Activated naive CD4-positive, alpha-beta T cell treated with anti-CD3 and anti-CD28 coated beads, Interleukin-2, amount 10 ng/mL, durations not matched to agents 7 days and 5 days (primary cell): Measurements from ENCODE around the gene PRKCB.
"Not testable (repeated sequence)": the region's sequence is repeated elsewhere in the genome, so short reads cannot be mapped to it uniquely, and the experiment has no call there.

Experiments used
- CTCF ChIA-PET: fragments of 350-600 bp; sonication (Branson Sonifier 250); formaldehyde crosslinking; loops from one replicate; lab custom pipeline; 2021; ENCODE audit warnings: antibody characterized with exemption; lab: Charles Lee
- DNase-seq: peaks from one replicate; pipeline ENCODE4 v3.0.0-alpha.2; 2020
- H3K27ac Mint-ChIP-seq: one replicate; pipeline ENCODE4 v1.8.0; 2021; ENCODE audit warnings: mild to moderate bottlenecking, moderate library complexity, mixed read lengths
- H3K27me3 Mint-ChIP-seq: one replicate; pipeline ENCODE4 v1.8.0; 2021; ENCODE audit warnings: mild to moderate bottlenecking, mixed read lengths
- H3K36me3 Mint-ChIP-seq: one replicate; pipeline ENCODE4 v1.8.0; 2021; ENCODE audit warnings: mixed read lengths
- H3K4me1 Mint-ChIP-seq: one replicate; pipeline ENCODE4 v1.8.0; 2021; ENCODE audit warnings: mixed read lengths
- H3K4me3 Mint-ChIP-seq: one replicate; pipeline ENCODE4 v1.8.0; 2021; ENCODE audit warnings: mild to moderate bottlenecking, moderate library complexity, mixed read lengths
- H3K9me3 Mint-ChIP-seq: one replicate; pipeline ENCODE4 v1.8.0; 2021; ENCODE audit warnings: mixed read lengths

The PRKCB gene

DNA sequence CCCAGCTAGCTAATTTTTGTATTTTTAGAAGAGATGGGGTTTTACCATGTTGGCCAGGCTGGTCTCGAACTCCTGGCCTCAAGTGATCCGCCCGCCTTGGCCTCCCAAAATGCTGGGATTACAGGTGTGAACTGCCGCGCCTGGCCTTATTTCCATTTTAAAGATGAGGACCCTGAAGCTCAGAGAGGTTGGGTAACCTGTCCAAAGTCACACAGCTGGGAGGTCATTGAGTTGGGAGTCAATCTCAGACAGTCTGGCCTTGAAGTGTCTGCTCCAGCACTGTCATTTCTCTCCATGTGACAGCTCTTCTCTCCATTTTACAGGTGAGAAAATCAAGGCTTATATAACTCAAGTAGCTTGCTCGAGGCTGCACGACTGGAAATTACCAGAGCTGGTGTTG, 179.2 kb downstream of the PRKCB start:
- not testable (repeated sequence) for H3K9me3 Mint-ChIP-seq, H3K36me3 Mint-ChIP-seq, H3K4me3 Mint-ChIP-seq, H3K27me3 Mint-ChIP-seq, DNase-seq
- Mint-ChIP-seq H3K27ac (peak overlapping the region; percentile 67), H3K4me1 (peaks cover 50% of the 10 kb centered on the region)
- CTCF ChIA-PET, result interaction anchor here (2.0 to 15.7 kb wide), 3 partner anchors 8 to 212 kb away, joined by 5 to 303 read pairs (median 18); no protein-coding TSS in a partner anchor

DNA sequence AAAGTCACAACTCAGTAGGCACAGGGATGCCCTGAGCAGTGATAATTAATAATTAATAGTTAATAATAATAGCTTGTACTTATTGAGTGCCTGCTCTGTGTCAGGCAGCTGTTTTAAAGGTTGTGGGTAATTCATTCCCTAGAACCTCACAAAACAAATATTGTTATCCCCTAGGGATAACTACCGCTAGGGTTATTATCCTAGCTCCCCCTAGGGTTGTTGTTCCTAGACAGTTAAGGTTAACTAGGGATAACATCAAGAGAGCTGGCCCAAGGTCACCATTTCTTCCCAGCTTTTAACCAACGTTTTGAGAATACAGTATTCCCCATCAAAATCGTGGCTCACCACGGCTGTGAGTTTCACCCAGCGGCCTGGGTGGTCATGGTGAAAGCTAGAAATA, 180.1 kb downstream of the PRKCB start:
- peaks cover 48% of the 10 kb centered on the region for H3K4me1 Mint-ChIP-seq
- no peak for DNase-seq
- CTCF ChIA-PET, result interaction anchor here (0.5 to 15.7 kb wide), 4 partner anchors 9 to 490 kb away, joined by 3 to 303 read pairs (median 12); no protein-coding TSS in a partner anchor
- H3K4me3 Mint-ChIP-seq, result no peak overlapping the region
- no peaks in the 10 kb centered on the region for H3K9me3 Mint-ChIP-seq
- H3K36me3 Mint-ChIP-seq, result peaks cover 6% of the 10 kb centered on the region
- no peaks in the 10 kb centered on the region for H3K27me3 Mint-ChIP-seq
- no peak overlapping the region for H3K27ac Mint-ChIP-seq

DNA sequence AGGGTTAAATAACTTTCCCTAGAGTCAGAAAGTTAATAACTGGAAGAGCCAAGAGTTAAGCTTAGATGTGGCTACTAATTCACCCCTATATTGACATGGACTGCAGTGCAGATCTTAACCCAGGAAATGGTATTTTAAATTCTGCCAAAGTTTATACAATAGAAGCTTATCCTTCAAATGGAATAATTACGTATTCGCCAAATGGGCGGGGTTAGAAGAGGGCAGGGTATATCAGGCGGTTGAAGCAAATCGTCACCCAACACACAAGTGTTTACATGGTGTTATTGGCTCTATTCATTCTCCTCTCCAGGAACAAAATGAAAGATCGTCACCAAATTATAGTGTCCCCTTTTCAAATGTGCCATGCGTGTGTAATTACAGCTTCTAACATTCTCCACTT, 182.7 kb downstream of the PRKCB start:
- H3K4me1 Mint-ChIP-seq, result peaks cover 43% of the 10 kb centered on the region
- H3K9me3 Mint-ChIP-seq, result peaks cover 2% of the 10 kb centered on the region
- H3K27me3 Mint-ChIP-seq, result no peaks in the 10 kb centered on the region
- DNase-seq, result no peak
- H3K27ac Mint-ChIP-seq, result no peak overlapping the region
- peaks cover 11% of the 10 kb centered on the region for H3K36me3 Mint-ChIP-seq
- H3K4me3 Mint-ChIP-seq, result no peak overlapping the region
- CTCF ChIA-PET, result interaction anchor here (0.7 to 15.7 kb wide), 2 partner anchors 12 to 215 kb away, joined by 3 to 303 read pairs; no protein-coding TSS in a partner anchor

DNA sequence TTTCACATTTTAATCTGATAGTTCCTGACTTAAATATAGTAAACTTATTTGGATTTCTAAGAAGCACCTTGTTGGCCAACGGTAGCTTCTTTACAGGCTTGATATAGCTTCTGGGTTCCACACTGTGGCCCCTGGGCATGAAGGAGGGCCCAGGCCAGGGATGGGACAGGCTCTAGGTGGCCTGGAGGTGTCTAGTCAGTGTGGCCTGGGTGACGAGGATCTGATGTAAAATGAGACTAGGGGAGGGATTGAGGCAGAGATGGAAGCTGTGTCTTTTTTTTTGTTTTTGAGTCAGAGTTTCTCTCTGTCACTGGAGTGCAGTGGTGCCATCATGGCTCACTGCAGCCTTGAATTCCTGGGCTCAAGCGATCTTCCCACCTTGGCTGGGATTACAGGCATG, 187.0 kb downstream of the PRKCB start:
- Mint-ChIP-seq H3K4me3 (no peak overlapping the region), H3K4me1 (peaks cover 13% of the 10 kb centered on the region), H3K27ac (no peak overlapping the region), H3K27me3 (no peaks in the 10 kb centered on the region), H3K36me3 (peaks cover 5% of the 10 kb centered on the region), H3K9me3 (peaks cover 2% of the 10 kb centered on the region)
- CTCF ChIA-PET, result interaction anchor here (2.0 kb wide), 1 partner anchor 13 kb away, joined by 5 read pairs; no protein-coding TSS in a partner anchor
- DNase-seq, result no peak

DNA sequence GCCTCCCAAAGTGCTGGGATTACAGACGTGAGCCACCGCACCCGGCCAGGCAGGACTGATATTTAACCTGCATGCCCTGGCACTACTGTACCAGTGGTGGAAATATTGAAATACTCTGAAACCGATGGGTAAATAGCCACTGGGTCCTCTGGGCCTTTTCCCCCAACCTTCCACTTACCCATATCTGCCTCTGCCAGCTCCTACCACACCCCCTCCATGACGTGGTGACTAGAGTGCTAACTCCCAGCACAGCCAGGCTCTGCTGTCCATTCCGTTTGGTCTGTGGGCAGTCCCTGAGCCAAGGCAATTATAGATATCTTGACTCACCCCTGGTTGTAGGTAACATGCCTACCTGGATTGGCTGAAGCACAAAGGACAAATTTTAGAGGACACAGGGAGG, 187.8 kb downstream of the PRKCB start:
- Mint-ChIP-seq H3K4me1 (peaks cover 13% of the 10 kb centered on the region), H3K4me3 (no peak overlapping the region)
- CTCF ChIA-PET, result interaction anchor here (2.0 kb wide), 1 partner anchor 12 kb away, joined by 5 read pairs; no protein-coding TSS in a partner anchor

DNA sequence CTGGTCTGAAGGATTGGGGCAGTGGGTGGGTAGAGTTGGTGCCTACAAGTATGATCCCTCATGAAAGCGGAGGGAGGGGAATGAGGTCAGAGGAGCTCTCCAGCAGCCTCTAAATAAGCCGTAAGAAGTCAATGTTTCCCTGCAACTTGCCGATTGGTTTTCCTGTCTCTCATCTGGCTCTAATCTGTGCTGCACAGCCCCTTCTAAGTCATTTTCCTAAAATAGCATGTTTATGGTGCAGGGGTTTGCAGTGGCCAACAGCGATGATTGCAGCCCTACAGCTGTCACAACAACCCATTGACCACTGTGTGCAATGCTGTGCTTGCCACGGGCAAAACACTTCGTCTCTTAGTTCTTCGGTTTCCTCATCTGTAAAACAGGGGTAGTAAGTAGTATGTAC, 189.2 kb downstream of the PRKCB start:
- Mint-ChIP-seq H3K27ac (no peak overlapping the region), H3K36me3 (peaks cover 8% of the 10 kb centered on the region), H3K27me3 (no peaks in the 10 kb centered on the region), H3K4me1 (peaks cover 14% of the 10 kb centered on the region), H3K9me3 (peaks cover 2% of the 10 kb centered on the region), H3K4me3 (no peak overlapping the region)
- DNase-seq, result no peak
- CTCF ChIA-PET, result interaction anchor here (1.9 kb wide), 1 partner anchor 222 kb away, joined by 8 read pairs; no protein-coding TSS in a partner anchor

More for the DNA sequence above, 187.8 kb downstream of the PRKCB start:
- H3K27me3 Mint-ChIP-seq, result no peaks in the 10 kb centered on the region
- peaks cover 5% of the 10 kb centered on the region for H3K36me3 Mint-ChIP-seq
- H3K9me3 Mint-ChIP-seq, result peaks cover 2% of the 10 kb centered on the region
- no peak for DNase-seq
- no peak overlapping the region for H3K27ac Mint-ChIP-seq

DNA sequence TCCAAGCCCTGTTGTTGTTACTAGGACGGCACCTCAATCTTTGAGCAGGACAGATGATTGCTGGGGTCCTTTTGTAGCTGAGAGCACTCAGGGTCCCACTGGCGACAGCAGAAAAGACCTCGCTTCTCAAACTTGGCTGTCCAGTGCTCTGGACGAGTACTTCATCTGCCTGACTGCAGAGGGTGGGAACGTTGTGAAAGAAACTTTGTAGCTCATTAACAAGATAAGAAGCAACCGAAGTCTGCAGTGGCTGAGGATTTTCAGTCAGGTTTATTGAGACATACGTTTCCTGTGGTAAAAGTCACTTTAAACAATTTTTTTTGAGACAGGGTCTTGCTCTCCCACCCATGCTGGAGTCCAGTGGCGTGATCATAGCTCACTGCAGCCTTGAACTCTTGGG, 191.7 kb downstream of the PRKCB start:
- Mint-ChIP-seq H3K36me3 (peaks cover 19% of the 10 kb centered on the region), H3K27me3 (no peaks in the 10 kb centered on the region), H3K4me1 (peaks cover 22% of the 10 kb centered on the region), H3K4me3 (no peak overlapping the region), H3K9me3 (no peaks in the 10 kb centered on the region), H3K27ac (no peak overlapping the region)
- CTCF ChIA-PET, result interaction anchor here (1.4 kb wide), 1 partner anchor 9 kb away, joined by 4 read pairs; no protein-coding TSS in a partner anchor
- DNase-seq, result no peak

DNA sequence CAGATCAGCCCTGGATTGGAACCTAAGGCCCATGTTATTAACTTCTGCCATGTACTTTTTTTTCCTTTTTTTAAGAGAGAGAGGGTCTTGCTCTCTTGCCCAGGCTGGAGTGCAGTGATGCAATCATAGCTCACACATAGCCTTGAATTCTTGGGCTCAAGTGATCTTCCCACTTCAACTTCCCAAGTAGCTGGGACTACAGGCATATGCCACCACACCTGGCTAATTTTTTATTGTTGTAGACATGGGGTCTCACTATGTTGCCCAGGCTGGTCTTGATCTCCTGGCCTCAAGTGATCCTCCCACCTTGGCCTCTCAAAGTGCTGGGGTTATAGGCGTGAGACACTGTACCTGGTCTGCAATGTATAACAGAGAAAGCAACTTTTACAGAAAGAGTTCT, 194.1 kb downstream of the PRKCB start:
- Mint-ChIP-seq H3K36me3 (peaks cover 35% of the 10 kb centered on the region), H3K4me1 (peaks cover 45% of the 10 kb centered on the region)
- DNase-seq, H3K9me3 Mint-ChIP-seq, H3K27me3 Mint-ChIP-seq, H3K4me3 Mint-ChIP-seq, CTCF ChIA-PET, H3K27ac Mint-ChIP-seq: not testable (repeated sequence)

DNA sequence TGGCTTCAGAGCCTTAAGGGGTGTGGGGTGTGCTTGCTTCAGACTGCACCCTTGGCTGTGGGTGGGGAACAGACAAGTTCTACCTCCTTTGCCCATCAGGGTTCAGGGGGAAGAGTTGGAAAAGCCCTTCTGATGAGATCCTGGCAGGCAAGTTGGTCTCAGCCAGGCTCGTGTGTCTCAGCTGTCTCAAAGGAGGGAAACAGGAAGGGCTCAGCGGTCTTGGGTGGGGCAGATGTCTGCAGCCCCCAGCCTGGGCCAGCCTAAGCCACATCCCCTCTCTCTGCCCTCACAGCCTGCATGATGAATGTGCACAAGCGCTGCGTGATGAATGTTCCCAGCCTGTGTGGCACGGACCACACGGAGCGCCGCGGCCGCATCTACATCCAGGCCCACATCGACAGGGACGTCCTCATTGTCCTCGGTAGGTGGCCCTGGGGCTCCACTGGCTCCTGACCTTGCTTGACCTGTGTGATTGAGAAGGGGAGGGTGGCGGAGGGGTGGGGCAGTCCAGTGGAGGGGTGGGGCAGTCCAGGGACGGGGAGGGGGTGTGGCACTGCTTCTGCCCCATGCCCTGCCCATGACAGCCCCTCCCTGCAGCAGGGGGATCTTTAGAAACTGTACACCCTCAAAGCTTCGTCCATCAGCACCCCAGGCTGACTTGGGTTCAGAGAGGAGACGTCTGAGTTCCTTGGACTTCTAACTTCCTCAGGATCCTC, 199.5 kb downstream of the PRKCB start:
- H3K4me1 Mint-ChIP-seq, result peaks cover 62% of the 10 kb centered on the region
- H3K27ac Mint-ChIP-seq, result peak overlapping the region; percentile 84
- H3K4me3 Mint-ChIP-seq, result peak overlapping the region; percentile 59

DNA sequence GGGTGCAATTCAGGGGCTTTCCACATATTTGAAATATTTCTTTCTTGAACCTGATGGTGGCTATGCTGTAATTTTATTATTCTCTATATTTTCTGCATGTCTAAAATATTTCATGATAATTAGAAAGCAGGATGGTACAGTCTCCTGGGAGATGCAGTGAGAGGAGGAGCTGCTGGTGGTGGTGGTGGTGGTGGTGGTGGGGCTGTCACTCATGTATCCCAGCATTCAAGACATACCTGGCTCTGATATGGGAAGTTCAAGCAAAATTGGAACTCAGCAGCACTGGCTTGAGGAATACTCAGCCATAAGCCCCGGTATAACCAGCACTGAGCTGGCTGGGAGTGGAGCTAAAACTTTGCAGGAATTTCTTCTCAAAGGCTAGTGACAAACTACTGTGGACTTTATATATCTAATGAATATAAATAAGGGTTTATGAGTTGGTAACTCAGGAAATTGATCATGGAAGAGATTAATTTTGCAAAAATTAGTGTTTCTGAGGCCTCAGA, 200.3 kb downstream of the PRKCB start:
- H3K4me1 Mint-ChIP-seq, result peaks cover 56% of the 10 kb centered on the region
- CTCF ChIA-PET, result interaction anchor here (1.0 to 3.1 kb wide), 9 partner anchors 9 to 469 kb away, joined by 3 to 57 read pairs (median 5); no protein-coding TSS in a partner anchor
- DNase-seq, result no peak
- H3K27ac Mint-ChIP-seq, result no peak overlapping the region
- no peaks in the 10 kb centered on the region for H3K27me3 Mint-ChIP-seq
- no peak overlapping the region for H3K4me3 Mint-ChIP-seq
- H3K36me3 Mint-ChIP-seq, result peaks cover 48% of the 10 kb centered on the region
- H3K9me3 Mint-ChIP-seq, result peaks cover 6% of the 10 kb centered on the region

More for the DNA sequence above, 199.5 kb downstream of the PRKCB start:
- Mint-ChIP-seq H3K9me3 (peaks cover 6% of the 10 kb centered on the region), H3K27me3 (no peaks in the 10 kb centered on the region), H3K36me3 (peaks cover 49% of the 10 kb centered on the region)
- DNase-seq, result peak; percentile 59
- CTCF ChIA-PET, result interaction anchor here (1.3 to 3.1 kb wide), 5 partner anchors 8 to 470 kb away, joined by 4 to 57 read pairs (median 8); no protein-coding TSS in a partner anchor

DNA sequence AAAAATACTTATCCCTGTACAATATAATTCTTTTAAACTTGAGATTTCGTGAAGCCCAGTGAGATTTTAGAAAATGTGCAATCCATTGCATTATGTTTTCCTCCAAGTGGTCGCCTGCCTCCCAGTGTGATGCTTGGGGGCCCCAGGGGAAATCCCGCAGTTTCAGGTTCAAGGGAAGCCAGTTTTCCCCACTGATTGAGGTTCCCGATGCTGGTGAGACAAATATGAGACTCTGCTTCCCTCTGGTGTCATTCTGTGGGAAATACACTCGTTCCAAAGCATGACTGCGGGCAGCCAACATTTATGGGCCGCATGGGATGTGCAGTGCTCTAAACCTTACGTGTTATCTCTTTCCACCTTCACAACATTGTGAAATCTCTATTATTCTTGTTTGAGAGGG, 200.8 kb downstream of the PRKCB start:
- Mint-ChIP-seq H3K4me3 (no peak overlapping the region), H3K9me3 (peaks cover 6% of the 10 kb centered on the region), H3K27ac (no peak overlapping the region), H3K27me3 (no peaks in the 10 kb centered on the region), H3K4me1 (peaks cover 52% of the 10 kb centered on the region), H3K36me3 (peaks cover 43% of the 10 kb centered on the region)
- CTCF ChIA-PET, result interaction anchor here (0.6 to 3.1 kb wide), 13 partner anchors 9 to 468 kb away, joined by 3 to 57 read pairs (median 5); no protein-coding TSS in a partner anchor
- DNase-seq, result peak; percentile 52

DNA sequence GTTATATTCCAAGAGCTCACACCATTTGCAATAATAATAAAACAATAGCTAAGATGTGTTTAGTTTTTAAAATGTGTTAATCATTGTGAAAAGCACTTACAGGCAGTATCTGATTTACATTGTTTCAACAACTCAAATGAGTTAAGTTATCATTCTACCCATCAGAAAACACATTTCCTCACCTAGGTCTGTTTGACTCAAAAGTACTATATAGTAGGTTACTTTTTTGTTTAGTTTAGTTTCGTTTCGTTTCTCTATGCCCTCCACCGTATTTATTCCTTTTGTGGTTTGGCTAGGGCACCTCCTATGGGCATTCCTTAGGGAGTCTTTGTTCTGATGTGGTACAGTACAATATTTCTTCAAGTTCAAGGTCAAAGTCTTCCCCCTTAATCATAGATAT, 201.6 kb downstream of the PRKCB start:
- peaks cover 6% of the 10 kb centered on the region for H3K9me3 Mint-ChIP-seq
- DNase-seq, result no peak
- H3K4me1 Mint-ChIP-seq, result peaks cover 47% of the 10 kb centered on the region
- no peaks in the 10 kb centered on the region for H3K27me3 Mint-ChIP-seq
- H3K4me3 Mint-ChIP-seq, result no peak overlapping the region
- CTCF ChIA-PET, result interaction anchor here (0.7 to 3.1 kb wide), 7 partner anchors 21 to 468 kb away, joined by 3 to 57 read pairs (median 5); no protein-coding TSS in a partner anchor
- no peak overlapping the region for H3K27ac Mint-ChIP-seq
- H3K36me3 Mint-ChIP-seq, result peaks cover 36% of the 10 kb centered on the region

DNA sequence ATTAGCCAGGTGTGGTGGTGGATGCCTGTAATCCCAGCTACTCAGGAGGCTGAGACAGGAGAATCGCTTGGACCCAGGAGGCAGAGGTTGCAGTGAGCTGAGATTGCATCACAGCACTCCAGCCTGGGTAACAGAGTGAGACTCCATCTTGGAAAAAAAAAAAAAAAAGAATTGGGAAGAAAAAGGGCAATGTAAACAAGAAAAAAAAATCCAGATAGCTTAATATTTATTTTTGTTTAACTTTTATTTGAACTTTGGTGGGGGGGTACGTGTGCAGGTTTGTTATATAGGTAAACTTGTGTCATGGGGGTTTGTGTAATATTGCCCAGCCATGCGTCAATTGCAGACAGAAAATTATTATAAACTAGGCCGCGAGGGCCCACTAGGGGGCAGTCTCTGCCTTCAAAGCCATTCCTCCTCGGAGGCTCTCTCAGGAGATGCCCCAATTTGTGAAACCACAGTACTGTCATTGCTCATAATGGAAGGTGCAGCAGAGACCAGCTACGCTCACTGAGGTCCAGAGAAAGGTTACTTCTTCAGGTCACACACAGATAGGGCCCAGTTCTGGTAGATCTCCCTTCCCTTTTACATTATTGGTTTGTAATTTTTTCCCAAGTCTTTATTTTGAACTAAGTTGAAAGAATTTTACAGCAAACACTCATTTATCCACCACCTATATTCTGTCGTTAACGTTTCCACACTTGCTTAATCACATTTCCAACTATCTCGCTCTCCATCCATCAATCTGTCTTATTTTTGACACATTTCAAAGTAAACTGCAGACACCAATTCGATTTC, 206.2 kb downstream of the PRKCB start:
- H3K27ac Mint-ChIP-seq, result no peak overlapping the region
- CTCF ChIA-PET, result interaction anchor here (0.7 to 4.2 kb wide), 9 partner anchors 13 to 462 kb away, joined by 3 to 26 read pairs (median 4); no protein-coding TSS in a partner anchor
- no peaks in the 10 kb centered on the region for H3K27me3 Mint-ChIP-seq
- no peaks in the 10 kb centered on the region for H3K9me3 Mint-ChIP-seq
- DNase-seq, result peak; percentile 82
- peaks cover 22% of the 10 kb centered on the region for H3K36me3 Mint-ChIP-seq
- H3K4me3 Mint-ChIP-seq, result no peak overlapping the region
- peaks cover 3% of the 10 kb centered on the region for H3K4me1 Mint-ChIP-seq
